Myocyte (in vitro differentiated cells): ENCODE results near the gene WFDC13. TPM values are rescaled to one million over a fixed set of nuclear protein-coding genes. Genes with fewer than 3 reads are reported as not detected.

Source experiments
- microRNA-seq: library from miRNA; unstranded; fragments of <30 nt; microRNA quantifications from one replicate; pipeline ENCODE4, GENCODE V29; 2016
- total RNA-seq: library from RNA; depleted of rRNA; stranded (reverse); fragments of >200 nt; gene quantifications from 2 replicates; pipeline ENCODE4 v1.2.3, GENCODE V29; 2014

Gene WFDC13
- total RNA-seq, 1 donor from 2014 or later, result not detected

Small RNAs within 50 kb of the gene (microRNA-seq; reads per million reads assigned to microRNA genes)
- 5.7 reads per million, percentile 24 among the genes with 10 or more reads in this experiment for gene MIR3617

Other genes starting within 250 kb of the WFDC13 start
- not detected in 2 replicates for gene WFDC2, start 232.3 kb upstream of the WFDC13 start, total RNA-seq
- not detected in 2 replicates for gene SPINT3, start 186.4 kb upstream of the WFDC13 start, total RNA-seq
- not detected in 2 replicates for gene WFDC6, start 162.6 kb upstream of the WFDC13 start, total RNA-seq
- gene EPPIN, start 154.6 kb upstream of the WFDC13 start, total RNA-seq, result not detected in 2 replicates
- not detected in 2 replicates for gene WFDC8, start 122.8 kb upstream of the WFDC13 start, total RNA-seq
- gene WFDC10A, start 72.3 kb upstream of the WFDC13 start, total RNA-seq, result not detected in 2 replicates
- not detected in 2 replicates for gene WFDC9, start 70.8 kb upstream of the WFDC13 start, total RNA-seq
- not detected in 2 replicates for gene WFDC11, start 31.8 kb upstream of the WFDC13 start, total RNA-seq
- not detected in 2 replicates for gene WFDC10B, start 3.0 kb downstream of the WFDC13 start, total RNA-seq
- gene SPINT4, start 20.3 kb downstream of the WFDC13 start, total RNA-seq, result not detected in 2 replicates
- 0.24 and 1.8 TPM in 2 replicates for gene WFDC3, start 89.8 kb downstream of the WFDC13 start, total RNA-seq
- 27.1 and 31.6 TPM in 2 replicates for gene DNTTIP1, start 89.9 kb downstream of the WFDC13 start, total RNA-seq
- gene UBE2C, start 110.6 kb downstream of the WFDC13 start, total RNA-seq, result 1.8 and 2.4 TPM in 2 replicates
- gene TNNC2, start 125.3 kb downstream of the WFDC13 start, total RNA-seq, result 678 and 849 TPM in 2 replicates
- 131 and 161 TPM in 2 replicates for gene SNX21, start 131.8 kb downstream of the WFDC13 start, total RNA-seq
- gene ACOT8, start 155.4 kb downstream of the WFDC13 start, total RNA-seq, result 29.8 and 47.2 TPM in 2 replicates
- 4.5 and 4.7 TPM in 2 replicates for gene ZSWIM3, start 155.6 kb downstream of the WFDC13 start, total RNA-seq
- gene ZSWIM1, start 179.2 kb downstream of the WFDC13 start, total RNA-seq, result 10.4 and 11.4 TPM in 2 replicates
- gene SPATA25, start 185.6 kb downstream of the WFDC13 start, total RNA-seq, result 5.9 and 10.2 TPM in 2 replicates
- 34.3 and 35.1 TPM in 2 replicates for gene NEURL2, start 189.2 kb downstream of the WFDC13 start, total RNA-seq
- 218 and 227 TPM in 2 replicates for gene CTSA, start 189.3 kb downstream of the WFDC13 start, total RNA-seq
- gene PLTP, start 210.1 kb downstream of the WFDC13 start, total RNA-seq, result 12.9 and 14.2 TPM in 2 replicates
- 15.7 and 16.0 TPM in 2 replicates for gene PCIF1, start 232.6 kb downstream of the WFDC13 start, total RNA-seq